ENCODE data around the gene IQGAP3.

The IQGAP3 gene

DNA sequence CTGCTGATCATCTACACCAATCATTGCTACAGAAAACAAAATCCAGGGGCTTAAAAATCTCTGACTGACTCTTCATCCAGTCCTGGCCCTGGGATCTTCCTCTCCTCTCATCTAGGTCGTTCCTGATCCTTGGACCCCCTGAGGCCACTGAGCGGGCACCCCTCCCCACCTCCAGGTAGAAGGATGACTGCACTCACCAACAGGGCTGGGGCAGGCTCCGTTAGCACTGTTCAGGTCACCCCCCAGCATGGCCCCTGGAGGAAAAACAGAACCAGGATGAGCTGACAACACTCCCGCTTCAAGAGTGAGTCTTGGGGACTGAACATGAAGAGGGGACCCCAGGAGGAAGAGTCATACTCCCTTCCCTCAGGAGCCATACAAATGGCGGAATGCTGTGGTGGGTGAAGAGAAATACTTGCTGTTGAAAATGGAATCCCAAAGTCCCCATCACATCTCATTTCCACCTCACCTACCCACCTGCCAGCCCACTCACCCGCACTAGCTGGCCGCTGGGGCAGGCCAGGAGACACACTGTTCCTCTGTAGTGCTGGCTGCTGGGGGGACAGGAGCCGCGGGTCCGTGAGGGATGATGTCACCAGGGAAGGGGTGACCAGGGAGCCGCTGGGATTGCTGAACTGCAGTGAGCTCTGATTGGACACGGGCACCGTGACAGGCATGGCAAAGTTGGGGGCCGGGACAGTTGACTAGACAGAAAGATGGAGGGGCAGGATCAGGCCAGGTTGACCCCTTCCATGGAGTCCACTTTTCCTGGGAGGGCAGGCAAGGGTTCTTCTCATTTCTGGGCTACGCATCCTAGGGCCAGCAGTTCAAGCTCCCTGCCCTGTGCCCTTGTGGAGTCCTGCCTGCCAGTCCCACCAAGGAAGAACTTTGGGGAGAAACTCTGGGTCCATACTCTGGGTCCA, 93.0 kb downstream of the IQGAP3 start:
- no peak for DNase-seq

- no peak for DNase-seq
These were observed 94.1 kb downstream of the IQGAP3 start for GRCh38 chr1:156478250-156478627.

GRCh38 chr1:156477526-156478249, 94.7 kb downstream of the IQGAP3 start:
- no peak for DNase-seq

- DNase-seq = no peak
These were observed 95.7 kb downstream of the IQGAP3 start for GRCh38 chr1:156476501-156477298.

- DNase-seq = no peak
These were observed 96.5 kb downstream of the IQGAP3 start for GRCh38 chr1:156475568-156476500.

All from CD4-positive, alpha-beta T cell treated with Interleukin-1 beta for 1 hour (primary cell).